Endometrial microvascular endothelial cells (primary cell): ENCODE data around the gene PTPRJ. TPM values are rescaled to one million over a fixed set of nuclear protein-coding genes. Genes with fewer than 3 reads are reported as not detected.
"Not testable (repeated sequence)": the region's sequence is repeated elsewhere in the genome, so short reads cannot be mapped to it uniquely, and the experiment has no call there.

Source experiments
- in situ Hi-C: cut with HindIII; loops from 2 replicates; pipeline ENCODE4 v1.10.0; 2017; ENCODE audit warnings: low sequenced_read_pairs, low pct_unique_long_range_greater_than_20kb; ENCODE audit errors: inconsistent ontology term
- total RNA-seq: library from RNA; depleted of rRNA; stranded (reverse); fragments of >200 nt; gene quantifications from one replicate; pipeline ENCODE4 v1.2.3, GENCODE V29; 2015; ENCODE audit errors: inconsistent ontology term

PTPRJ gene
- total RNA-seq, 1 donor from 2014 or later = 10.8 TPM

GRCh38 chr11:48123934-48124755 is 143.8 kb downstream of the PTPRJ start:
- in situ Hi-C loops = no loop called here

GRCh38 chr11:48124880-48125279 is 144.5 kb downstream of the PTPRJ start:
- in situ Hi-C loops = no loop called here

- in situ Hi-C loops = no loop called here
Observed at GRCh38 chr11:48125866-48126265, 145.5 kb downstream of the PTPRJ start.

- in situ Hi-C loops = no loop called here
Observed at GRCh38 chr11:48127521-48128183, 147.3 kb downstream of the PTPRJ start.

DNA sequence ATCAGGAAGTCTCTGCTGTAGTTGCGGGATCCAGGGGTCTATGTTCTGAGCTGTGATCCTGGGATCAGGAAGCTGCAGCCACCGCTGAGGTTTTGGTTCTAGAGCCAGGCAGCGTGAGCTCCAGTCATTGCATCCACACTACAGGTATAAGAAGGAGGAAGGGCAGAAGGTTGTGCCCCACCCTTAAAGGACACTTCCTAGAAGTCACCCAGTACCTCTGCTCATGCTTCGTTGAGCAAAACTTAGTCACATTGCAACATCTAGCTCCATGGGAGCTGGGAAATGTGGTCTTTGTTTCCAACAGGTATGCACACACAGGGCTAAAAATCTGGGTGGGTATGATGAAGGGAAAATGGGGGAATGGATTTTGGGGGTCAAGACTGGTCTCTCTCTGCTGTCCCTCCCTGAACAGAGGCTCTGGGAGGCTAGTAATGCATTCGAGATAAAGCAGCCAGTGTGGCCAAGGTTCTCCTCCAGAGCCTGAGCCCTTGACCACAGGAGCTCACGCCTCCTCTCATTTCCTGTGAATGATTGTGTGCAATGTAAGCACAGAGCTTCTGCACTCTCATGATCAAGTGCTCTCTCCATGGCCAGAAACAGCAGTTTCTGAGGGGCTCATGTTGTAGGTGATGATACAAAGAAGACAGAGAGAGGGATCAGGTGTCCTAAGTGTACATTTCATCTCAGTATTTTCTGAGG is 149.5 kb downstream of the PTPRJ start:
- in situ Hi-C loops = no loop called here

- in situ Hi-C loops = no loop called here
Observed at GRCh38 chr11:48134221-48134922, 154.0 kb downstream of the PTPRJ start.

GRCh38 chr11:48138222-48138621 is 157.9 kb downstream of the PTPRJ start:
- in situ Hi-C loops = no loop called here

- in situ Hi-C loops = not testable (repeated sequence)
Observed at GRCh38 chr11:48139896-48140295, 159.5 kb downstream of the PTPRJ start.

- in situ Hi-C loops = no loop called here
Observed at GRCh38 chr11:48141475-48142122, 161.2 kb downstream of the PTPRJ start.

- in situ Hi-C loops = no loop called here
Observed at GRCh38 chr11:48142889-48143288, 162.5 kb downstream of the PTPRJ start.

GRCh38 chr11:48148749-48149148 is 168.4 kb downstream of the PTPRJ start:
- in situ Hi-C loops = no loop called here

GRCh38 chr11:48150213-48150612 is 169.9 kb downstream of the PTPRJ start:
- in situ Hi-C loops = no loop called here

DNA sequence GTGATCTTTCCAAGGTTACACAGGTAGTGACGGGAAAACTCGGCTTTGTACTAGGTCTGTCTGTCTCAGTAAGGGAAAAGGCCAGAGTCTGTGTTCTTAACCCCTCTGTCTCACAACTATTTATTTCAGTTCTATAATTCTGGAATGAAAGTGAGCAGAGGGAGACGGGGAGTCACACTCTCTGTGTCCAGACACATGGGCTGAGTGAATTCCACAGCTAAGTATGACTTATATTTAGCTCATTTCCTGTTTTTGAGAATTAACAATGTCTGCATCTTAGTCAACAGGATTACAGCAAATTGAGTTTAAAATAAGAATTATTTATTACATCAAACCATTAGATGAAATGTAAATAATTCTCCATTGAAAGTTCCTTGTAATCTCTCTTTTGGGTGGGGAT is 173.8 kb downstream of the PTPRJ start:
- in situ Hi-C loops = no loop called here

GRCh38 chr11:48161951-48162884 is 181.9 kb downstream of the PTPRJ start:
- in situ Hi-C loops = no loop called here

GRCh38 chr11:48162885-48163268 is 182.5 kb downstream of the PTPRJ start:
- in situ Hi-C loops = no loop called here

DNA sequence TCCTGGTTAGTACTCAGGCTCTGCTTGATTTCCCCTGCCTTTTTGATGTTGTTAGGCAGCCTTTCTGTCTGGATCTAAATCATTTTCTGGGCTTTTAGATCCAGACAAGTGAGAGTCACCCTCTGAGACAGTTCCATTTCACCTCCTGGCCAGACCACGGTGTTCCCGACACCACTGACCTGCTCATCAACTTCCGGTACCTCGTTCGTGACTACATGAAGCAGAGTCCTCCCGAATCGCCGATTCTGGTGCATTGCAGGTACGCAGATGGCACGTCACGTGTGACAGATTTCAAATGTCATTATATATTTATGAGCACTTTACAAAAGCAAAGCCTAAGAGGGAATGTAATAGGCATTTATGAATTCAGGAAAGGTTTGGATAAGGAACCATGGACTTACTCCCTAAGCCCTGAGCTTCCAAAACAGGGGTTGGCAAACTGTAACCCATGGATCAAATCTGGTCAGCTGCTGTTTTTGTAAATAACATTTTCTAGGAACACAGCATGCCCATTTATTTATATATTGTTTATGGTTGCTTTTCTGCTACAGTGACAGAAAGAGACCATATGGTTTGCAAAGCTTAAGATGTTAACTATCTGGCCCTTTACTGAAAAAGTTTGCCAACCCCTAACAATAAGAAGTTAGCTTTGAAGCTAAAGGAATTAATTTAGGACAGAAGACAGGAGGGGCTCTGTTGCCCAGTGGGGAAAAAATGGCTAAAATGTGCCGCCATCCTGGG is 183.2 kb downstream of the PTPRJ start:
- in situ Hi-C loops = no loop called here

GRCh38 chr11:48164836-48165235 is 184.5 kb downstream of the PTPRJ start:
- in situ Hi-C loops = no loop called here
